ENCODE results near the gene PRDM8. TPM values are rescaled to one million over a fixed set of nuclear protein-coding genes. Genes with fewer than 3 reads are reported as not detected.

The PRDM8 gene
- total and polyA plus RNA-seq, 2 of the 8 experiments (the other 6 are each of a cell fraction or from before 2014, with no cell fraction given) = not detected

GRCh38 chr4:80187677-80188076, 9.6 kb upstream of the PRDM8 start:
- Histone ChIP-seq H2AK5ac (ENCODE audit: low read depth, low read length) (no peak overlapping the region), H3K27me3 (replicated peaks in 1 of 4; ENCODE audit: control insufficient read depth in 3 of 4, extremely low read depth in 1 of 4, insufficient read depth in 3 of 4, low read length in 3 of 4) (peaks cover 88 to 98% (median 96%) of the 10 kb centered on the region in 4 experiments), H3K9ac (replicated peaks in 1 of 4; ENCODE audit: extremely low read depth in 1 of 4, low read depth in 3 of 4, low read length in 3 of 4) (no peak overlapping the region), H3K23ac (ENCODE audit: insufficient read length) (no peak overlapping the region), H4K91ac (replicated peaks; ENCODE audit: insufficient read length, low read length) (no peak overlapping the region), H3K36me3 (ENCODE audit: control insufficient read depth in 2 of 4, insufficient read depth in 4 of 4, low read length in 3 of 4) (peaks cover 0 to 4% (median 0%) of the 10 kb centered on the region in 4 experiments; a peak in 1 of 8 replicates), H4K8ac (ENCODE audit: extremely low read depth, insufficient read depth, low read length) (no peak overlapping the region), H3K27ac (ENCODE audit: low read depth, low read length) (no peak overlapping the region), H4K20me1 (replicated peaks in 1 of 2; ENCODE audit: control insufficient read depth in 1 of 2, insufficient read depth in 2 of 2, low read length in 2 of 2) (peaks cover 17 to 20% of the 10 kb centered on the region in 2 experiments), H3K79me2 (ENCODE audit: control insufficient read depth in 1 of 2, insufficient read depth in 2 of 2, low read length in 2 of 2) (no peaks in the 10 kb centered on the region), H2AFZ (ENCODE audit: low read length) (no peak overlapping the region), H3K56ac (replicated peaks; ENCODE audit: insufficient read length, low read depth, low read length) (no peak overlapping the region), H2BK12ac (ENCODE audit: low read depth, low read length) (no peak overlapping the region), H2BK15ac (ENCODE audit: low read length) (no peak overlapping the region), H3K4me1 (replicated peaks in 1 of 4; ENCODE audit: control insufficient read depth in 3 of 4, insufficient read depth in 4 of 4, low read length in 3 of 4) (peaks cover 0 to 31% (median 21%) of the 10 kb centered on the region in 4 experiments; a peak in 6 of 7 replicates), H2BK20ac (ENCODE audit: low read length) (no peak overlapping the region), H3K18ac (ENCODE audit: extremely low read depth, low read length) (no peak overlapping the region), H3K4me2 (ENCODE audit: insufficient read depth in 1 of 2, low read depth in 2 of 2, low read length in 2 of 2) (no peak overlapping the region), H3K23me2 (ENCODE audit: low read depth, low read length) (peaks cover 13% of the 10 kb centered on the region; the same call in 1 of the 2 replicates), H3K4me3 (ENCODE audit: extremely low read depth in 1 of 4, insufficient read depth in 2 of 4, low read depth in 3 of 4, low read length in 4 of 4) (no peak overlapping the region), H3K14ac (ENCODE audit: insufficient read length) (no peak overlapping the region), H4K5ac (ENCODE audit: insufficient read length, low read depth, low read length) (no peak overlapping the region), H3K9me3 (ENCODE audit: insufficient read depth in 2 of 2, low read depth in 1 of 2, low read length in 1 of 2) (no peaks in the 10 kb centered on the region), H2BK5ac (ENCODE audit: low read depth, low read length) (no peak overlapping the region), H3K79me1 (ENCODE audit: low read depth, low read length) (no peaks in the 10 kb centered on the region), H3K4ac (replicated peaks; ENCODE audit: insufficient read length, low read depth, low read length) (no peak overlapping the region), H2BK120ac (replicated peaks; ENCODE audit: low read depth, low read length) (no peak overlapping the region)
- DNase-seq (ENCODE audit: low read depth in 1 of 2, low spot score in 2 of 2) = no peak
- POLR2A ChIA-PET (ENCODE audit: partially characterized antibody) = interaction anchor here (0.8 to 1.8 kb wide), 2 partner anchors 8 to 81 kb away, joined by 3 to 4 read pairs; no protein-coding TSS in a partner anchor
- FAIRE-seq = no peak
- CTCF ChIA-PET (ENCODE audit: partially characterized antibody) = interaction anchor here (1.0 to 10.3 kb wide), 7 partner anchors 12 to 1235 kb away, joined by 3 to 170 read pairs (median 5); partner anchors contain the start of gene PRDM8
- TF ChIP-seq YY1 (IDR thresholded peaks at IDR 0.05; ENCODE audit: low read depth, low read length) = no peak
- TF ChIP-seq RNF2 (IDR thresholded peaks at IDR 0.05; ENCODE audit: borderline replicate concordance, low read depth, low read length, missing control alignments, poor library complexity, severe bottlenecking) = peak; percentile 19
- WGBS, 2 experiments (ENCODE audit: extremely low coverage in 1 of 2, insufficient coverage in 1 of 2, insufficient read length in 1 of 2, insufficient replicate concordance in 2 of 2, low coverage in 1 of 2, low lambda C conversion rate in 2 of 2, missing lambda C conversion rate in 1 of 2) = 39% methylated on average over 4 of the region's 4 CpGs; no CpG with 5 or more reads in 1 of the 2 experiments

Measured in H1 (cell line).